ENCODE results near the gene CMTM4.
"Not testable (repeated sequence)": the region's sequence is repeated elsewhere in the genome, so short reads cannot be mapped to it uniquely, and the experiment has no call there.

GRCh38 chr16:66596559-66596958 lies 100.0 kb downstream of the CMTM4 start:
- TF ChIP-seq POLR2A, CTCF (IDR thresholded peaks at IDR 0.05): not testable (repeated sequence)

All from tibial nerve (tissue), 3 donors.